Measurements from ENCODE around the gene GPR84. TPM values are rescaled to one million over a fixed set of nuclear protein-coding genes. Genes with fewer than 3 reads are reported as not detected.

The GPR84 gene
- total and polyA plus RNA-seq, 2 donors (not counting 3 experiments of a cell fraction or from before 2014, with no cell fraction given), result not detected

DNA sequence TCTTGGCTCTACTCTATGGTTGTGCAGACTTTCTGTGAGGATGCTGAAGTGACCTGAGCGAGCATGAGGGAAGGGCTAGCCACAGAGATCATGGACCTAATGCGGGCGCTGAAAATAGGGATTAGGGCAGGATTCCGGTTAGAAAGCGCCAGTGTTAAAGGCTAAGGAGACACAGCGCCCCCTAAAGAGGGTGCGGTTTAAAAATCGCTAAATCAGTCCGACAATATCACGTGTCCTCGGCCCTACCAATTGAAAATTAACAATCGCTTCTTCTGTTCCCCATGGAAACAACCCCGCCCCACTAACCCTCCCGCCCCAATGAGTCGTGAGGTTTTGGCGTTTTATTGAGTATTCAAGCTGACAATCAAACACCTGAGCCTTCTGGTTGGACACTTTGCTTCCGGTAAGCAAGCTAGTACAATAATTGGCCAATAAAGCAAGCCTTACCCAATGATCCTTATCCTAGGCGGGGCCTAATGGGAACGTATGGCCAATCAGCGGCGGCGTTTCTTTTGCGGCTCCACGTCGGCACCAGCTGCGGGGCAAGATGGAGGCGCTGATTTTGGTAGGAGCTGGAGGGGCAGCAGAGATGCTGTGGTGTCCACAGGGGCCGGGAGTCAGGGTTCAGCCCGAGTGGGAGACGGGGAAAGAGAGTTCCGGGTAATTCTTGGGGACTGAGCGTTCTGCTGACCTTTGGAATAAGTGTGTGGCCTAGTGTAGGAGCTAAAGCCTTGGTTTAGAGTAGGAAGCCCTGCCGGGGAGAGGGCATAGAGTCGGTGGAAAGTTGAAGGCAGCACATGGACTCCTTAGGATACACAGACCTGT lies 39.5 kb downstream of the GPR84 start, which contains the start of gene COPZ1:
Gene COPZ1 (plus strand): TSS at position 515 of the 825 bp plus-strand sequence. CDS start 33 bp downstream, at position 548.
- peak within 1 kb of the TSS; percentile 100 for H2AFZ ChIP-seq (ENCODE audit: low read depth, low read length)
- no peaks in the 10 kb centered on the region for H3K9me3 ChIP-seq (replicated peaks; ENCODE audit: control insufficient read depth, insufficient read depth, low read length)
- BruUV-seq (replicated peaks), result no TSS peak
- H3K36me3 ChIP-seq (ENCODE audit: control insufficient read depth in 2 of 2, extremely low read depth in 1 of 2, insufficient read depth in 2 of 2, low read length in 2 of 2), result no peaks in the 10 kb centered on the region
- peak within 1 kb of the TSS; percentile 91 for H3K9ac ChIP-seq (replicated peaks; ENCODE audit: extremely low read depth, insufficient read depth, low read length)
- POLR2A ChIA-PET, result interaction anchor here (0.6 to 1.4 kb wide), 6 partner anchors 9 to 59 kb away, joined by 5 to 15 read pairs (median 5); partner anchors contain the start of genes CBX5 and HNRNPA1
- H3K27me3 ChIP-seq (ENCODE audit: control insufficient read depth in 2 of 2, insufficient read depth in 2 of 2, low read length in 2 of 2), result no peaks in the 10 kb centered on the region
- DNase-seq (ENCODE audit: low read depth, low spot score) (peak; percentile 100), FAIRE-seq (peak; percentile 100)
- CTCF ChIA-PET, result interaction anchor here (0.6 to 2.3 kb wide), 39 partner anchors 10 to 1391 kb away, joined by 3 to 41 read pairs (median 7); partner anchors contain the start of genes BLOC1S1, CBX5, HNRNPA1 and NFE2
- dilution Hi-C loops (cut with MboI; ENCODE audit: extremely low pct_ligation_motif_present, low sequenced_read_pairs) (no loop called here), intact Hi-C loops (cut with micrococcal nuclease) (loop anchor here (1.0 to 2.0 kb wide), 6 partner anchors 34 to 105 kb away; partner anchors contain the start of genes CBX5 and HNRNPA1)
- H4K20me1 ChIP-seq (replicated peaks; ENCODE audit: control insufficient read depth, extremely low read depth, insufficient read depth, low read length), result no peaks in the 10 kb centered on the region
- H3K4me1 ChIP-seq (ENCODE audit: control insufficient read depth, extremely low read depth, insufficient read depth, low read length), result peaks cover 20% of the 10 kb centered on the region
- H3K27ac ChIP-seq (ENCODE audit: insufficient read depth, low read depth, low read length), result peak within 1 kb of the TSS; percentile 73
- peak; percentile 91 for TF ChIP-seq POLR2A (IDR thresholded peaks at IDR 0.05; ENCODE audit: low read depth, low read length)
- TF ChIP-seq, protein P1, sequence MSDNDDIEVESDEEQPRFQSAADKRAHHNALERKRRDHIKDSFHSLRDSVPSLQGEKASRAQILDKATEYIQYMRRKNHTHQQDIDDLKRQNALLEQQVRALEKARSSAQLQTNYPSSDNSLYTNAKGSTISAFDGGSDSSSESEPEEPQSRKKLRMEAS (IDR thresholded peaks at IDR 0.05; ENCODE audit: insufficient read depth, insufficient read length), result peak; percentile 91
- TF ChIP-seq, protein P2, sequence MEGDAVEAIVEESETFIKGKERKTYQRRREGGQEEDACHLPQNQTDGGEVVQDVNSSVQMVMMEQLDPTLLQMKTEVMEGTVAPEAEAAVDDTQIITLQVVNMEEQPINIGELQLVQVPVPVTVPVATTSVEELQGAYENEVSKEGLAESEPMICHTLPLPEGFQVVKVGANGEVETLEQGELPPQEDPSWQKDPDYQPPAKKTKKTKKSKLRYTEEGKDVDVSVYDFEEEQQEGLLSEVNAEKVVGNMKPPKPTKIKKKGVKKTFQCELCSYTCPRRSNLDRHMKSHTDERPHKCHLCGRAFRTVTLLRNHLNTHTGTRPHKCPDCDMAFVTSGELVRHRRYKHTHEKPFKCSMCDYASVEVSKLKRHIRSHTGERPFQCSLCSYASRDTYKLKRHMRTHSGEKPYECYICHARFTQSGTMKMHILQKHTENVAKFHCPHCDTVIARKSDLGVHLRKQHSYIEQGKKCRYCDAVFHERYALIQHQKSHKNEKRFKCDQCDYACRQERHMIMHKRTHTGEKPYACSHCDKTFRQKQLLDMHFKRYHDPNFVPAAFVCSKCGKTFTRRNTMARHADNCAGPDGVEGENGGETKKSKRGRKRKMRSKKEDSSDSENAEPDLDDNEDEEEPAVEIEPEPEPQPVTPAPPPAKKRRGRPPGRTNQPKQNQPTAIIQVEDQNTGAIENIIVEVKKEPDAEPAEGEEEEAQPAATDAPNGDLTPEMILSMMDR (IDR thresholded peaks at IDR 0.05; ENCODE audit: extremely low read depth in 1 of 2, insufficient read depth in 1 of 2, low read depth in 1 of 2, low read length in 2 of 2), result peak; percentile 72 to 80
- TF ChIP-seq FOS (IDR thresholded peaks at IDR 0.05; ENCODE audit: borderline replicate concordance, insufficient read depth, low read length), result no peak
- no peak for TF ChIP-seq MYC (IDR thresholded peaks at IDR 0.05; ENCODE audit: low read depth, low read length)
- TF ChIP-seq GATA2 (IDR thresholded peaks at IDR 0.05; ENCODE audit: insufficient read depth, insufficient read length, low read depth, low read length), result no peak
- TF ChIP-seq POLR2AphosphoS5 (IDR thresholded peaks at IDR 0.05; ENCODE audit: insufficient read depth, low read depth, low read length), result peak; percentile 80
- TF ChIP-seq EZH2 (IDR thresholded peaks at IDR 0.05; ENCODE audit: borderline replicate concordance, low read depth, low read length, severe bottlenecking), result no peak
- TF ChIP-seq JUN (IDR thresholded peaks at IDR 0.05; ENCODE audit: borderline replicate concordance, insufficient read depth, insufficient read length, low read depth), result no peak
- H3K4me3 ChIP-seq (replicated peaks in 1 of 3; ENCODE audit: insufficient read depth in 1 of 3, low read depth in 1 of 3, low read length in 3 of 3), result peak within 1 kb of the TSS; percentile 38 to 85 (median 67)
- peaks cover 28% of the 10 kb centered on the region for H3K79me2 ChIP-seq (ENCODE audit: control insufficient read depth, insufficient read depth, low read length)
- no peaks in the 10 kb centered on the region for H3K9me1 ChIP-seq (replicated peaks; ENCODE audit: control insufficient read depth, extremely low read depth, insufficient read depth, low read length)
- H3K4me2 ChIP-seq (ENCODE audit: insufficient read depth, low read length), result peak within 1 kb of the TSS; percentile 95

All from endothelial cell of umbilical vein (primary cell).